Pulmonary artery endothelial cell (primary cell): ENCODE data around the gene RBPJ. TPM values are rescaled to one million over a fixed set of nuclear protein-coding genes. Genes with fewer than 3 reads are reported as not detected.

Experiments used
- DNase-seq: peaks from one replicate; pipeline ENCODE4 v3.0.0-alpha.2; 2011; ENCODE audit warnings: low read depth, low spot score
- total RNA-seq: library from RNA; depleted of rRNA; stranded (reverse); fragments of >200 nt; gene quantifications from 2 replicates; pipeline ENCODE4 v1.2.3, GENCODE V29; 2014

RBPJ gene
- total RNA-seq, 1 donor from 2014 or later: 38.8 TPM

GRCh38 chr4:26418107-26418506 lies 97.3 kb downstream of the RBPJ start:
- DNase-seq: no peak

- no peak for DNase-seq
Measured at GRCh38 chr4:26418850-26419249, 98.0 kb downstream of the RBPJ start.

DNA sequence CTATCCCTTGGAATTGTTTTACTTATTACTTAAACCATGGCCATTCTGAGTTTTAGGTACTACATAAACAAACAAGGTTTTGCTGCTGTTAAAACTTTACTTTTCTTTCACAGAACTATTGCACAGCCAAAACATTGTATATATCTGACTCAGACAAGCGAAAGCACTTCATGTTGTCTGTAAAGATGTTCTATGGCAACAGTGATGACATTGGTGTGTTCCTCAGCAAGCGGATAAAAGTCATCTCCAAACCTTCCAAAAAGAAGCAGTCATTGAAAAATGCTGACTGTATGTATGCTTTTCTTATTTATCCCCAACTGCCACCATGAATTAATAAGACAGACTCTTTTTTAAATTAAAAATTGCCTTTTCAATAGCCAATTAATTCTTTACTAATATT lies 99.6 kb downstream of the RBPJ start:
- no peak for DNase-seq

GRCh38 chr4:26420913-26421312 lies 100.1 kb downstream of the RBPJ start:
- no peak for DNase-seq

- no peak for DNase-seq
Measured at GRCh38 chr4:26424153-26424552, 103.3 kb downstream of the RBPJ start.

GRCh38 chr4:26424838-26425237 lies 104.0 kb downstream of the RBPJ start:
- no peak for DNase-seq

GRCh38 chr4:26425953-26426352 lies 105.1 kb downstream of the RBPJ start:
- DNase-seq: no peak

GRCh38 chr4:26426892-26427291 lies 106.1 kb downstream of the RBPJ start:
- no peak for DNase-seq

DNA sequence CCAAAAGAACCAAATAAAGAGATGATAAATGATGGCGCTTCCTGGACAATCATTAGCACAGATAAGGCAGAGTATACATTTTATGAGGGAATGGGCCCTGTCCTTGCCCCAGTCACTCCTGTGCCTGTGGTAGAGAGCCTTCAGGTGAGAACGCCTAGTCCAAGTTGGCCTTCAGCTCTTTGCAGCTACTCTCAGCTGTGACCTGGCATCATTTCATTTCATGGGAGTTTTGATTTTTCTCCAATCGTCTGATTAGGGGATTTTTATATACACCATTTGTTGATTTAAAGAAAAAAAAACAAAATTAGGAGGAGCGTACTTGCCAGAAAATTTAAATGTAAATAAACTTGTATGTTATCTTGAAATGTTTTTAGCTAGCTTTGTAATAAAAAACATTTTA lies 109.1 kb downstream of the RBPJ start:
- no peak for DNase-seq

DNA sequence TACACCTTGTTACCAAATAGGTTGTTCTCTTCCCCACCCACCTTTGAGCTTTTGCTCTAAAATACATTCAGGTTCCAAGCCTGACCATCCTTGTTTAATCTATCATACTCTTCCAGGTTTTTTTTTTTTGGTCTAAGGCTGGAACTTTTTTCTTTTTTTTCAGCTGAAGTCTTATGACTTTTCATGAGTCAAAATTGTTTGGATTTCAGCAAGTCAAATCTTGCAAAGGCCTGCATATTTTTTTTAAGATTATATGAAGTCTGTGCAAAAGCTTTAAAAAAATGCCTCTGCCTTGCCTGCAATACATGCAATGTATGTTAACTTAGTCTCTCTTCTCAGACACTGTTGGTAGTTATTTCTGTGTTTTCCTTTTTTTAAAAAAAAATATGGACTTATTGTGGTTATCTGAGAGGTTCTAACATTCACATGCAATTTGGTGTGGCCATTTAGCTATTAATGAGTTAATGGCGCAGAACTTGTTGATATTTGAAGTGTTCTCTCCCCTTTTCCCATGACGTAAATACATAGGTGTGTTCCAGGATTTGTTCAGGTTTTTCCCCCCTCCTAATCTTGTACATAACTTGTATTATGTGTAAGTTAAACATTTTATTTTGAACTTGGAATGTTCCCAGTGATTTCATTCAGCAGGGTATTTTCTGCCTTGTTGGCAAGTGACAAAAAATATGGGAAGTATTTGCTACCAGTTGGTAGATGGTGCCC lies 110.8 kb downstream of the RBPJ start:
- DNase-seq: no peak

DNA sequence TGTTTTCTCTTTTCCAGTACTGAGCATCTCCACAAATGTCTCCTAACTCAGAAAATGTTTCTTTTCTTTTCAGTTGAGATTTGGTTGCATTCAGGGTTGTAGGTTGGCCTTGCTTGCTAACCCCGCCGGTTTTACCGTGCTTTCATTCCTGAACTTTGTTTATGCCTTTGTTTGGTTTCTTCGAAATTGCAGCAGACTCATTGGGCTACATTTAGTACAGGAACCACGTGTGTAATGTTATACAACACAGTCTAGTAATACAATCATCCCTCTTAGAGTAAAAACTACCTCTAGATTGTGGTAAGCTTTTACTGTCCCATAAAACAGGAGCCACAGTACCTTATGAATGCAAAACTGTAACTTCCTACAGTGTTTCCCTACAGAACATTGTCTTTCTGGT lies 111.6 kb downstream of the RBPJ start:
- DNase-seq: no peak

- DNase-seq: no peak
Measured at GRCh38 chr4:26433556-26433955, 112.7 kb downstream of the RBPJ start.

- no peak for DNase-seq
Measured at GRCh38 chr4:26434030-26434639, 113.3 kb downstream of the RBPJ start.

- DNase-seq: no peak
Measured at GRCh38 chr4:26441102-26441501, 120.3 kb downstream of the RBPJ start.

- DNase-seq: no peak
Measured at GRCh38 chr4:26441771-26442170, 121.0 kb downstream of the RBPJ start.

DNA sequence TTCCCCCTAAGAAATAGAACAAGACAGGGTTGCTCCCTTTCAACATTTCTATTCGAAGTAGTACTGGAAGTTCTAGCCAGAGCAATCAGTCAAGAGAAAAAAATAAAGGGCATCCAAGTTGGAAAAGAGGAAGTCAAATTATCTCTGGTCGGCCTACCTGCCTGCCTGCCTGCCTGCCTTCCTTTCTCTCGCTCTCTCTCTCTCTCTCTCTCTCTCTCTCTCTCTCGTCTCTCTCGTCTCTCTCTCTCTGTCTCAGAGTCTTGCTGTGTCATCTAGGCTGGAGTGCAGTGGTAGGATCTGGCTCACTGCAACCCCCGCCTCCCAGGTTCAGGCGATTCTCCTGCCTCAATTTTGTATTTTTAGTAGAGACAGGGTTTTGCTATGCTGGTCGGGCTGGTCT lies 126.6 kb downstream of the RBPJ start:
- DNase-seq: no peak

GRCh38 chr4:26450418-26450817 lies 129.6 kb downstream of the RBPJ start:
- DNase-seq: no peak

DNA sequence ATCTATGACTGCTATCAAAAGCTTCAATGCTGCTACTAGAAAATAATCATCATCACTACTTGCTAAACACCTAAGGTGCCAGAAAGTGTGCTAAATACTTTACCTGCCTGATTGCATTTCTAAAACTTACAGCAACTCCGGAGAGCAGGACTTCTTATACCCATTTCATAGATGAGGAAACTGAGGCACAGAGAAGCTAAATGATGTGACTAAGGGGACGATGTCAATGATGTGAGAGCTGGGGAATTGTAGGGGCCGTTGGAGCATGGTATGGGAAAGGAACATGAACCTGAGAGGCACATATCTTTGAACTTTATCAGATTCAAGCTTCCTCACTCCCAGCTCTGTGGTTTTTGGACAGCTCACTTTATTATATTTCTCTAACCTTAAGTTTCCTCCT lies 130.8 kb downstream of the RBPJ start:
- no peak for DNase-seq

DNA sequence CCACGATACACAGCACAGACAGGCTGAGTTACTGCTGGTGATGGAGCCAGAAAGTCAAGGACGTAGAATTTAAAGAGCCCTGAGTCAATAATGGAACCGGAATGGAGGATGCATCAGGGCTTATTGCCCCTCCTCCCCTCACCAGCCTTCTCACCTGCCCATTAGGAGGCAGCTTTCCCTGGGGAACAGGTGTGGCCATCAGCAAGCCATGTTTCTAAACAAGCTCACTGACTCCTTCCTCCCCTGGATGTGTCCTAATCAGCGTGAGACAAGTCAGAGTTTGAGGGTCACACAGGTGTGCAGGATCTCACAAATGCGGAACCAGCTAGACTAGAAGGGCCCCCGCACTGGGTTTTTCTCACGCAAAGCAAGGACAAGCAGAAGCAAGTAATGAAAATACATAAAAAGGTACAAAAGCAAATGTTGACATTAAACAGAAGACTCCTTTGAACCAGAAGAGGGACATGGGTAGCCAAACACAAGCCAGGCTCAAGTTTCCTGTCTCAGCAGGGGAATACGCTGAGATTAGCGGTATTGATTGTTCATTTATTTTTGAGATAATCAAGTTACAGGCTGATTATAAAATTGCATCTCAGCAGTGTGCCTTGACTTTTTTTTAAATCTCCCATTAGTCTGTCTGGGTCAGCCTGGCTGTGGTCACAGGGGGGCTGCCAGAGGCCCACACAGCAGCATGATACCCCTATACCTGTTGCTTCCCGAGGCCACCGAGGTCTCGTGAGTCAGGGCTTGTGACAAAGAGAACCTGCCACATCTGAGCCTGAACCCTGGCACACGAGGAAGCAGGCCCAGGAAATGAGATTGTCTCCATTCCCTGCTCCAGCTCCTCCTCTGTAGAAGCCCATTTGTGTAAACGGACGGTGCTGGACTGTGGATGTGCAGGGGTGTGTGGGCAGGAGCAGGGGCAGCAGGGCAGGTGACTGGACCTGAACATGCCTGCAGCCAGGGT lies 132.0 kb downstream of the RBPJ start:
- DNase-seq: no peak

- DNase-seq: no peak
Measured at GRCh38 chr4:26454961-26455360, 134.1 kb downstream of the RBPJ start.

DNA sequence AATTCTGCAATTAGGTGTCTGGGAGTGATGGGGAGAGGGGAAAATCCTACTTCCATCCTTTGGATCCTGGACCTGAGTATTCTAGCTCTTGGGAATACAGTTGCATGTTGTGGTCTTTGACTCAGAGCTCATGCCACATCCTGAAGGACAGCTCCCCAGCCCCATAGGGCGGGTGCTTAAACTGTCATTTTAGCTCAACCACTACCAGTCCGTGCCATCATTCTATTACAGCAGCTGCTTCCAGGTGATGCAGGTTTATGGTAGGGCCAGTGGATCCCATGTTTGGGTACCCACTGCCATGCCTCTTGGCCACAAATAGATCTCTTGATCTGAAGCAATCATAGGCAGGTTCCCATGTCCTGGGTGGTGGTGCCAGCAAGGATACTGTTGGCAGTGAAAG lies 134.8 kb downstream of the RBPJ start:
- no peak for DNase-seq

- no peak for DNase-seq
Measured at GRCh38 chr4:26457412-26457811, 136.6 kb downstream of the RBPJ start.
